ENCODE results near the gene RARB. TPM values are rescaled to one million over a fixed set of nuclear protein-coding genes. Genes with fewer than 3 reads are reported as not detected.

Gene RARB
- total and polyA plus RNA-seq, 2 donors from 2014 or later, result 8.3 to 14.7 TPM

DNA sequence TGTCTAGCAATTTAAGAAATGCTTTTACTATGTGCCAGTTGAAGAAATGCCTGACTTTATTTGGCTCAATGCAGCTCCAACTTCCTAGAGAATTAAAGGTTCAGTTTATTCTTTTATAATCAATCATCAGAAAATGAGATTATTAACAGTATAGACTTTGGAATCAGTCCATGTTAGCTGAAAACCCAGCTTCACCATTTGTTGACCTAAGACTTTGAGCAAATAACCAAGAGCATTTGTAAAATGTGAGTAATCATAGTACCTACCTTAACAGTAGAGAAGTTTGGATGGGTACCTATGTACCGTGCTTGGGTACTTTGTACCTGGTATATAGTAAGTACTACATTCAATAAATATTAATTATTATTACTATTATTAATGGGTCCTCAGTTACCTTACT, 105.9 kb downstream of the RARB start:
- TF ChIP-seq, protein P1, sequence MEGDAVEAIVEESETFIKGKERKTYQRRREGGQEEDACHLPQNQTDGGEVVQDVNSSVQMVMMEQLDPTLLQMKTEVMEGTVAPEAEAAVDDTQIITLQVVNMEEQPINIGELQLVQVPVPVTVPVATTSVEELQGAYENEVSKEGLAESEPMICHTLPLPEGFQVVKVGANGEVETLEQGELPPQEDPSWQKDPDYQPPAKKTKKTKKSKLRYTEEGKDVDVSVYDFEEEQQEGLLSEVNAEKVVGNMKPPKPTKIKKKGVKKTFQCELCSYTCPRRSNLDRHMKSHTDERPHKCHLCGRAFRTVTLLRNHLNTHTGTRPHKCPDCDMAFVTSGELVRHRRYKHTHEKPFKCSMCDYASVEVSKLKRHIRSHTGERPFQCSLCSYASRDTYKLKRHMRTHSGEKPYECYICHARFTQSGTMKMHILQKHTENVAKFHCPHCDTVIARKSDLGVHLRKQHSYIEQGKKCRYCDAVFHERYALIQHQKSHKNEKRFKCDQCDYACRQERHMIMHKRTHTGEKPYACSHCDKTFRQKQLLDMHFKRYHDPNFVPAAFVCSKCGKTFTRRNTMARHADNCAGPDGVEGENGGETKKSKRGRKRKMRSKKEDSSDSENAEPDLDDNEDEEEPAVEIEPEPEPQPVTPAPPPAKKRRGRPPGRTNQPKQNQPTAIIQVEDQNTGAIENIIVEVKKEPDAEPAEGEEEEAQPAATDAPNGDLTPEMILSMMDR (IDR thresholded peaks at IDR 0.05; ENCODE audit: borderline replicate concordance, extremely low read depth, insufficient read depth), result no peak
- FAIRE-seq (no peak), DNase-seq (no peak)
- no peaks in the 10 kb centered on the region for H3K36me3 ChIP-seq (ENCODE audit: control insufficient read depth in 2 of 3, insufficient read depth in 3 of 3, low read length in 3 of 3)
- H3K27ac ChIP-seq (ENCODE audit: low read depth in 2 of 2, low read length in 2 of 2), result no peak overlapping the region
- no peak overlapping the region for H3K4me3 ChIP-seq (ENCODE audit: low read length in 3 of 3)
- no peaks in the 10 kb centered on the region for H3K4me1 ChIP-seq (ENCODE audit: control insufficient read depth in 2 of 3, insufficient read depth in 2 of 3, low read depth in 1 of 3, low read length in 3 of 3)
- H3K27me3 ChIP-seq (ENCODE audit: control insufficient read depth, insufficient read depth, low read length), result no peaks in the 10 kb centered on the region
- peaks cover 0 to 5% (median 0%) of the 10 kb centered on the region in 3 donors for H3K9me3 ChIP-seq (ENCODE audit: control insufficient read depth in 2 of 3, insufficient read depth in 1 of 3, low read length in 3 of 3)
- intact Hi-C loops (cut with DNase I), result no loop called here
- H3K9ac ChIP-seq (ENCODE audit: low read length in 3 of 3), result no peak overlapping the region

DNA sequence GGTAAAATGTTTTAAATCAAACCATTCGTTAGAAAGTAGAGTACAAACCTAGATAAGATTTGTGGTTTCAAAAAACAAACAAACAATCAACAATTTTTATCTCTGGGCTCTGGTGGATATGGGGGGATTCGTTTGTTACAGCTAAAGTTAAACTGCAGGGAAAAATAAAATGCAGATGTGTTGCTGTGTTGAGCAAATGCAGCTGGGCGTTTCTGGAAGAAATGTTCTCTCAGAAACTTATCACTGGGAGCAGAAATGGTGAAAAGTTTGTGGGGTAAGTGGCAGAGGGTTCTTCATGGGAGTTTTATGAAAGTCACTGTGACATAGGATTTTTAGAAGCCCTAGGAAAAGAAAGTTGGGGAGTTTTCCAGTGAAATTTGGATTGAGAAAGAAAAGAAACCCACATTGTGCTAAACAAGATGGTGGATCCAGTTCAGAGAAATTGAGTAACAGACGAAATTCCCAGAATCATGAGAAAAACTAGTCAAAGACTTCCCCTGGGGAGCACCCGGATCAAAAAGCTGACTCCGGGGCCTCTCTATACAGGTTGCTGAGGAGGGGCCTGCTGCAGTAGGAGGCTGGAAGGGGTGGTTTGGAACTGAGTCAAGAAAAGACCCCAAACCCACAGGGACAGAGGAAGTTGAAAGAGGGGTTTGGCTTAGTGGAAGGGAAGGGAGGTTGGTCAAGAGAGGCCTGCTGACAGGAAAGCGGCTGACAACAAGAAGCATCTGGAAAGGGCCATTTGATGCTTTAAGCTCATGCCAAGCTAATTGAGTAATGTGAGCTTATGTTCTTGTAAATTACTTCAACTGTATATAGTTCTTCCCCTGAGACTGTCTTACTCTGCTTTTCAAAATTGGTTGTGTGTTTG, 108.7 kb downstream of the RARB start:
- Histone ChIP-seq H3K4me1 (ENCODE audit: control insufficient read depth in 2 of 3, insufficient read depth in 2 of 3, low read depth in 1 of 3, low read length in 3 of 3) (no peaks in the 10 kb centered on the region), H3K4me3 (ENCODE audit: low read length in 3 of 3) (no peak overlapping the region), H3K9me3 (ENCODE audit: control insufficient read depth in 2 of 3, insufficient read depth in 1 of 3, low read length in 3 of 3) (peaks cover 0 to 5% (median 0%) of the 10 kb centered on the region in 3 donors), H3K27ac (ENCODE audit: low read depth in 2 of 2, low read length in 2 of 2) (no peak overlapping the region), H3K27me3 (ENCODE audit: control insufficient read depth, insufficient read depth, low read length) (no peaks in the 10 kb centered on the region), H3K36me3 (ENCODE audit: control insufficient read depth in 2 of 3, insufficient read depth in 3 of 3, low read length in 3 of 3) (no peaks in the 10 kb centered on the region), H3K9ac (ENCODE audit: low read length in 3 of 3) (no peak overlapping the region)
- TF ChIP-seq, protein P1 (IDR thresholded peaks at IDR 0.05; ENCODE audit: borderline replicate concordance, extremely low read depth, insufficient read depth), result no peak
- FAIRE-seq, result no peak
- peak in 3 of 5 donors; percentile 31 to 85 (median 58) for DNase-seq
- intact Hi-C loops (cut with DNase I), result no loop called here

- H3K27ac ChIP-seq (ENCODE audit: low read depth in 2 of 2, low read length in 2 of 2), result no peak overlapping the region
- H3K27me3 ChIP-seq (ENCODE audit: control insufficient read depth, insufficient read depth, low read length), result no peaks in the 10 kb centered on the region
- no peak overlapping the region for H3K4me3 ChIP-seq (ENCODE audit: low read length in 3 of 3)
- intact Hi-C loops (cut with DNase I), result no loop called here
- H3K9me3 ChIP-seq (ENCODE audit: control insufficient read depth in 2 of 3, insufficient read depth in 1 of 3, low read length in 3 of 3), result peaks cover 0 to 3% (median 0%) of the 10 kb centered on the region in 3 donors
- no peaks in the 10 kb centered on the region for H3K4me1 ChIP-seq (ENCODE audit: control insufficient read depth in 2 of 3, insufficient read depth in 2 of 3, low read depth in 1 of 3, low read length in 3 of 3)
- TF ChIP-seq, protein P1 (IDR thresholded peaks at IDR 0.05; ENCODE audit: borderline replicate concordance, extremely low read depth, insufficient read depth), result no peak
- no peaks in the 10 kb centered on the region for H3K36me3 ChIP-seq (ENCODE audit: control insufficient read depth in 2 of 3, insufficient read depth in 3 of 3, low read length in 3 of 3)
- FAIRE-seq (no peak), DNase-seq (peak in 1 of 5 donors; percentile 48)
- H3K9ac ChIP-seq (ENCODE audit: low read length in 3 of 3), result no peak overlapping the region
Observed at GRCh38 chr3:25537516-25537915, 109.5 kb downstream of the RARB start.
